HG02938 (cell line): ENCODE data around the gene PPP2R2B.

Experiments used
- ATAC-seq: cut with Tn5 transposase; IDR thresholded peaks from one replicate; pipeline ENCODE4 v1.9.1; 2021; ENCODE audit warnings: mild to moderate bottlenecking, moderate library complexity; ENCODE audit not compliant: unreplicated experiment

Gene PPP2R2B

GRCh38 chr5:146828385-146828784 is 50.2 kb downstream of the PPP2R2B start:
- no peak for ATAC-seq

- ATAC-seq, result no peak
Observed at GRCh38 chr5:146827901-146828300, 50.7 kb downstream of the PPP2R2B start.

GRCh38 chr5:146825033-146825432 is 53.5 kb downstream of the PPP2R2B start:
- no peak for ATAC-seq

- ATAC-seq, result no peak
Observed at GRCh38 chr5:146821732-146822131, 56.8 kb downstream of the PPP2R2B start.

- ATAC-seq, result no peak
Observed at GRCh38 chr5:146820987-146821386, 57.6 kb downstream of the PPP2R2B start.

GRCh38 chr5:146818822-146819221 is 59.7 kb downstream of the PPP2R2B start:
- ATAC-seq, result no peak

- no peak for ATAC-seq
Observed at GRCh38 chr5:146817973-146818372, 60.6 kb downstream of the PPP2R2B start.

GRCh38 chr5:146816775-146817387 is 61.7 kb downstream of the PPP2R2B start:
- no peak for ATAC-seq

- no peak for ATAC-seq
Observed at GRCh38 chr5:146815411-146815810, 63.1 kb downstream of the PPP2R2B start.

GRCh38 chr5:146813346-146814157 is 65.0 kb downstream of the PPP2R2B start:
- ATAC-seq, result no peak

- no peak for ATAC-seq
Observed at GRCh38 chr5:146805081-146805480, 73.5 kb downstream of the PPP2R2B start.

GRCh38 chr5:146802945-146803522 is 75.5 kb downstream of the PPP2R2B start:
- ATAC-seq, result no peak

- no peak for ATAC-seq
Observed at GRCh38 chr5:146799671-146800070, 78.9 kb downstream of the PPP2R2B start.

- no peak for ATAC-seq
Observed at GRCh38 chr5:146799231-146799630, 79.3 kb downstream of the PPP2R2B start.

GRCh38 chr5:146797658-146798057 is 80.9 kb downstream of the PPP2R2B start:
- ATAC-seq, result no peak

GRCh38 chr5:146796911-146797310 is 81.6 kb downstream of the PPP2R2B start:
- ATAC-seq, result no peak

GRCh38 chr5:146796144-146796543 is 82.4 kb downstream of the PPP2R2B start:
- ATAC-seq, result no peak

- ATAC-seq, result no peak
Observed at GRCh38 chr5:146794326-146795029, 84.1 kb downstream of the PPP2R2B start.

GRCh38 chr5:146793709-146794108 is 84.8 kb downstream of the PPP2R2B start:
- ATAC-seq, result no peak

GRCh38 chr5:146791471-146791870 is 87.1 kb downstream of the PPP2R2B start:
- no peak for ATAC-seq
